Endodermal cell (in vitro differentiated cells): ENCODE data around the gene MAGEA8. TPM values are rescaled to one million over a fixed set of nuclear protein-coding genes. Genes with fewer than 3 reads are reported as not detected.

Experiments
- DNase-seq: peaks from one replicate; pipeline ENCODE4 v3.0.0-alpha.2; 2017
- H3K27ac ChIP-seq: 2 replicates; pipeline ENCODE4 v1.5.1; 2013; ENCODE audit warnings: mild to moderate bottlenecking, low read depth, low read length, moderate library complexity
- H3K27me3 ChIP-seq: 2 replicates; pipeline ENCODE4 v1.6.1; 2013; ENCODE audit warnings: mild to moderate bottlenecking, low read length, moderate library complexity; ENCODE audit not compliant: insufficient read depth, control insufficient read depth, poor library complexity, severe bottlenecking
- H3K36me3 ChIP-seq: 2 replicates; pipeline ENCODE4 v1.7.0; 2013; ENCODE audit warnings: mild to moderate bottlenecking, low read length, moderate library complexity; ENCODE audit not compliant: control insufficient read depth, insufficient read depth
- H3K4me1 ChIP-seq: one replicate; pipeline ENCODE4 v1.7.0; 2013; ENCODE audit warnings: low read length; ENCODE audit not compliant: control insufficient read depth, insufficient read depth
- H3K4me3 ChIP-seq: 2 replicates; pipeline ENCODE4 v1.5.1; 2013; ENCODE audit warnings: mild to moderate bottlenecking, low read length, moderate library complexity
- H3K9ac ChIP-seq: 2 replicates; pipeline ENCODE4 v1.6.1; 2013; ENCODE audit warnings: mild to moderate bottlenecking, low read length, moderate library complexity; ENCODE audit not compliant: poor library complexity, severe bottlenecking; ENCODE audit errors: extremely low read depth
- H3K9me3 ChIP-seq: 2 replicates; pipeline ENCODE4 v1.6.1; 2013; ENCODE audit warnings: mild to moderate bottlenecking, low read length, moderate library complexity; ENCODE audit not compliant: control insufficient read depth
- H3K27ac Mint-ChIP-seq: 2 replicates; pipeline ENCODE4 v1.8.0; 2020; ENCODE audit warnings: mixed read lengths
- H3K27me3 Mint-ChIP-seq: 2 replicates; pipeline ENCODE4 v1.8.0; 2021; ENCODE audit warnings: mild to moderate bottlenecking, mixed read lengths; ENCODE audit not compliant: insufficient read depth
- H3K36me3 Mint-ChIP-seq: 2 replicates; pipeline ENCODE4 v1.8.0; 2020; ENCODE audit warnings: low read depth, mixed read lengths
- H3K4me1 Mint-ChIP-seq: 2 replicates; pipeline ENCODE4 v1.8.0; 2020; ENCODE audit warnings: mixed read lengths
- H3K4me3 Mint-ChIP-seq: 2 replicates; pipeline ENCODE4 v1.8.0; 2020; ENCODE audit warnings: mild to moderate bottlenecking, moderate library complexity, mixed read lengths
- H3K9me3 Mint-ChIP-seq: 2 replicates; pipeline ENCODE4 v1.8.0; 2020; ENCODE audit warnings: mild to moderate bottlenecking, mixed read lengths
- WGBS, 2 experiments: methylation state at CpG; one replicate each; pipeline versions ENCODE4 v1.1.5 to v1.1.7; 2013; ENCODE audit warnings: missing lambda C conversion rate in 2 of 2, mixed read lengths in 1 of 2; ENCODE audit not compliant: insufficient coverage in 1 of 2, insufficient read length in 1 of 2; 5-methylcytosine and 5-hydroxymethylcytosine counted together
- total RNA-seq, 2 donors: library from RNA; stranded (reverse); fragmentation: NEBNext Ultra II Directional in 1 of 2; extraction: Animal tissue kit (Norgen Biotek cat#: 25700) in 1 of 2; gene quantifications; 2 replicates in 1 of 2; 3 replicates in 1 of 2; pipeline ENCODE4 v1.2.1, GENCODE V29; 2021
- TF ChIP-seq, protein P1 (sequence below): fragments of 200-600 bp; sonication (generic); conservative IDR thresholded peaks from 2 replicates; pipeline ENCODE4 v1.5.0; 2021; ENCODE audit warnings: antibody characterized with exemption, mild to moderate bottlenecking

Gene MAGEA8
- total RNA-seq, 2 donors from 2014 or later, result not detected

- no peak overlapping the region for H3K9ac ChIP-seq
- H3K36me3 ChIP-seq, result no peaks in the 10 kb centered on the region
- 60 to 91% methylated on average over 1 to 6 of the region's 6 CpGs for WGBS, 2 experiments
- no peak overlapping the region for H3K27ac ChIP-seq
- no peak overlapping the region for H3K27ac Mint-ChIP-seq
- no peaks in the 10 kb centered on the region for H3K27me3 Mint-ChIP-seq
- H3K4me3 ChIP-seq, result no peak overlapping the region
- H3K4me1 ChIP-seq, result no peaks in the 10 kb centered on the region
- H3K4me1 Mint-ChIP-seq, result no peaks in the 10 kb centered on the region
- peaks cover 3% of the 10 kb centered on the region for H3K36me3 Mint-ChIP-seq
- TF ChIP-seq, protein P1, sequence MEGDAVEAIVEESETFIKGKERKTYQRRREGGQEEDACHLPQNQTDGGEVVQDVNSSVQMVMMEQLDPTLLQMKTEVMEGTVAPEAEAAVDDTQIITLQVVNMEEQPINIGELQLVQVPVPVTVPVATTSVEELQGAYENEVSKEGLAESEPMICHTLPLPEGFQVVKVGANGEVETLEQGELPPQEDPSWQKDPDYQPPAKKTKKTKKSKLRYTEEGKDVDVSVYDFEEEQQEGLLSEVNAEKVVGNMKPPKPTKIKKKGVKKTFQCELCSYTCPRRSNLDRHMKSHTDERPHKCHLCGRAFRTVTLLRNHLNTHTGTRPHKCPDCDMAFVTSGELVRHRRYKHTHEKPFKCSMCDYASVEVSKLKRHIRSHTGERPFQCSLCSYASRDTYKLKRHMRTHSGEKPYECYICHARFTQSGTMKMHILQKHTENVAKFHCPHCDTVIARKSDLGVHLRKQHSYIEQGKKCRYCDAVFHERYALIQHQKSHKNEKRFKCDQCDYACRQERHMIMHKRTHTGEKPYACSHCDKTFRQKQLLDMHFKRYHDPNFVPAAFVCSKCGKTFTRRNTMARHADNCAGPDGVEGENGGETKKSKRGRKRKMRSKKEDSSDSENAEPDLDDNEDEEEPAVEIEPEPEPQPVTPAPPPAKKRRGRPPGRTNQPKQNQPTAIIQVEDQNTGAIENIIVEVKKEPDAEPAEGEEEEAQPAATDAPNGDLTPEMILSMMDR, result no peak
- no peak overlapping the region for H3K4me3 Mint-ChIP-seq
- peaks cover 76% of the 10 kb centered on the region for H3K9me3 Mint-ChIP-seq
- no peaks in the 10 kb centered on the region for H3K27me3 ChIP-seq
- no peaks in the 10 kb centered on the region for H3K9me3 ChIP-seq
- DNase-seq, result no peak
Measured at GRCh38 chrX:149858592-149858991, 22.4 kb upstream of the MAGEA8 start.

- Histone ChIP-seq H3K4me1 (no peaks in the 10 kb centered on the region), H3K27ac (no peak overlapping the region), H3K4me3 (no peak overlapping the region), H3K9ac (no peak overlapping the region), H3K27me3 (no peaks in the 10 kb centered on the region), H3K9me3 (no peaks in the 10 kb centered on the region), H3K36me3 (no peaks in the 10 kb centered on the region)
- TF ChIP-seq, protein P1, result no peak
- peaks cover 81% of the 10 kb centered on the region for H3K9me3 Mint-ChIP-seq
- no peak overlapping the region for H3K27ac Mint-ChIP-seq
- H3K4me3 Mint-ChIP-seq, result no peak overlapping the region
- no peaks in the 10 kb centered on the region for H3K4me1 Mint-ChIP-seq
- H3K27me3 Mint-ChIP-seq, result no peaks in the 10 kb centered on the region
- no peak for DNase-seq
- H3K36me3 Mint-ChIP-seq, result peaks cover 3% of the 10 kb centered on the region
Measured at GRCh38 chrX:149860445-149860844, 20.5 kb upstream of the MAGEA8 start.

DNA sequence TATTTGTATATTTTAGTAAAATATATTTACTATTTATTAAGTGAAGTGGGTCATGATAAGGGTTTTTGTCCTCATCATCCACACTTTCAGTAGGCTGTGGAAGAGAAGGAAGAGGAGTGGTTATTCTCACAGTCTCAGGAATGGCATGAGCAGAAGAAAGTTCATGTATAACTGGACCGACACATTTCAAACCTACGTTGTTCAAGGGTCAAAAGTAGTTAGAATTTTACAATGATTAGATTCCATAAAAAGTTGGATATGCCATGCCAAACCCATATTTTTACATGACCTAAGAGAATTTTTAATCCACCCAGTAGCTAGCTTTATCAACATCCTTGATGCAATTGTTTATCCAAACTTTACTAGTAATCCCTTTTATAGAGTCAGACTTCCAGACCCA lies 15.6 kb upstream of the MAGEA8 start:
- no peak overlapping the region for H3K9ac ChIP-seq
- H3K9me3 Mint-ChIP-seq, result peaks cover 66% of the 10 kb centered on the region
- no peaks in the 10 kb centered on the region for H3K4me1 ChIP-seq
- peaks cover 5% of the 10 kb centered on the region for H3K36me3 Mint-ChIP-seq
- 100% methylated on average over 2 of the region's 2 CpGs; no CpG with 5 or more reads in 1 of the 2 experiments for WGBS, 2 experiments
- no peak overlapping the region for H3K4me3 Mint-ChIP-seq
- no peak overlapping the region for H3K27ac Mint-ChIP-seq
- H3K9me3 ChIP-seq, result no peaks in the 10 kb centered on the region
- H3K36me3 ChIP-seq, result no peaks in the 10 kb centered on the region
- H3K27ac ChIP-seq, result no peak overlapping the region
- no peaks in the 10 kb centered on the region for H3K27me3 ChIP-seq
- no peaks in the 10 kb centered on the region for H3K27me3 Mint-ChIP-seq
- H3K4me1 Mint-ChIP-seq, result no peaks in the 10 kb centered on the region
- DNase-seq, result no peak
- TF ChIP-seq, protein P1, result no peak
- no peak overlapping the region for H3K4me3 ChIP-seq
